Large intestine (tissue), 3 donors: ENCODE data around the gene ELP4. TPM values are rescaled to one million over a fixed set of nuclear protein-coding genes. Genes with fewer than 3 reads are reported as not detected.
"Not testable (repeated sequence)": the region's sequence is repeated elsewhere in the genome, so short reads cannot be mapped to it uniquely, and the experiment has no call there.

Experiments
- DNase-seq, 2 donors: peaks; one replicate each; pipeline versions ENCODE4 v3.0.0 to v3.0.0-alpha.2; 2013
- H3K27ac ChIP-seq: one replicate; pipeline ENCODE4 v1.5.1; 2013; ENCODE audit warnings: low read length
- H3K27me3 ChIP-seq: 2 replicates; pipeline ENCODE4 v1.6.1; 2013; ENCODE audit warnings: low read length; ENCODE audit not compliant: control insufficient read depth, insufficient read depth
- H3K36me3 ChIP-seq: 2 replicates; pipeline ENCODE4 v1.6.1; 2013; ENCODE audit warnings: low read length; ENCODE audit not compliant: control insufficient read depth, insufficient read depth
- H3K4me1 ChIP-seq: one replicate; pipeline ENCODE4 v1.6.1; 2013; ENCODE audit warnings: low read length; ENCODE audit not compliant: control insufficient read depth, insufficient read depth
- H3K4me3 ChIP-seq: one replicate; pipeline ENCODE4 v1.5.1; 2013; ENCODE audit warnings: low read length
- H3K9me3 ChIP-seq: one replicate; pipeline ENCODE4 v1.6.1; 2013; ENCODE audit warnings: mild to moderate bottlenecking, low read depth, low read length, moderate library complexity; ENCODE audit not compliant: control insufficient read depth
- WGBS: methylation state at CpG from one replicate; pipeline ENCODE4 v1.1.5; 2013; ENCODE audit warnings: low lambda C conversion rate; ENCODE audit not compliant: insufficient coverage; 5-methylcytosine and 5-hydroxymethylcytosine counted together
- polyA plus RNA-seq: library from polyadenylated mRNA; unstranded; fragments of 120-200 nt; gene quantifications from one replicate; pipeline ENCODE4 v1.2.1, GENCODE V29; 2013

Gene ELP4
- polyA plus RNA-seq, 1 donor = 14.4 TPM

DNA sequence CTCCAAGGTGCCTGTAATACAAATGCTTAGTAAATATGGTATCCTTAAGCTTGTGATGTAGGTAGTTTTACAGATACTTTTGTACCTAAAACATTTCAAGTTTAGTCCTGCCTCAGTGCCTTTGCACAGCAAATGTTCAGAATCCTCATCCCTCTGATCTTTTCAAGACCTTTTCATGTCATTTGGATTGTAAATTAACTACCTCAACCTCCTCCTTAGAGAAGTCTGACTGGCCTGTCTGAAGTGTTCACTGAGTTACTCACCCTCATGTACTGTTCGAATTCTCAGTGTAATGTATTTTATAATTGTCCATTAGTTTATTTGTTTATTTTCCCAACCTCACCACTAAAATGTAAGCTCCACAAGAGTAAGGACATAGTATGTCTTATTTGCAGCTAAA, 147.5 kb downstream of the ELP4 start:
- H3K4me3 ChIP-seq = no peak overlapping the region
- no peak for DNase-seq
- H3K27ac ChIP-seq = no peak overlapping the region
- no peaks in the 10 kb centered on the region for H3K4me1 ChIP-seq
- H3K27me3 ChIP-seq = no peaks in the 10 kb centered on the region
- no peaks in the 10 kb centered on the region for H3K36me3 ChIP-seq
- no peaks in the 10 kb centered on the region for H3K9me3 ChIP-seq
- WGBS = no CpG with 5 or more reads among the region's 1 CpG

DNA sequence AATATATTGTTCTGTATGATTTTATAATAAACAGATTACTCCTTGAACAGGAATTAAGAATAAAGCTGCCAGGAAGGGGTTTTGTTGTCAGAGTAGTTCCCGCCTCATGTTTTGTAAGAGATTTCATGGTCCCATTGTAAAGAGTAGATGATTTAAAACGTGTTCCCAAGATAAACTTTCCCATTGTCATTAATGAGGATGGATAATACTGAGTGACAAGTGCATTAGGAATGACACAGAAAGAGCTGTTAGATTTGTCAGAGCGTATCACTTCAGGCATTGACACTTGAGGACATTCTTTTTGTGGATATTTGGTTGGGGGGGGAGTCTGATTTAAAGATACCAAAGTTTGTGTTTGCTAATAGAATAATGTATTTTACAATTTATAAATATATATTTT, 154.6 kb downstream of the ELP4 start:
- no peaks in the 10 kb centered on the region for H3K9me3 ChIP-seq
- H3K27ac ChIP-seq = no peak overlapping the region
- no peaks in the 10 kb centered on the region for H3K36me3 ChIP-seq
- H3K27me3 ChIP-seq = no peaks in the 10 kb centered on the region
- no peaks in the 10 kb centered on the region for H3K4me1 ChIP-seq
- WGBS = 83% methylated on average over 1 of the region's 3 CpGs
- DNase-seq = no peak
- no peak overlapping the region for H3K4me3 ChIP-seq

DNA sequence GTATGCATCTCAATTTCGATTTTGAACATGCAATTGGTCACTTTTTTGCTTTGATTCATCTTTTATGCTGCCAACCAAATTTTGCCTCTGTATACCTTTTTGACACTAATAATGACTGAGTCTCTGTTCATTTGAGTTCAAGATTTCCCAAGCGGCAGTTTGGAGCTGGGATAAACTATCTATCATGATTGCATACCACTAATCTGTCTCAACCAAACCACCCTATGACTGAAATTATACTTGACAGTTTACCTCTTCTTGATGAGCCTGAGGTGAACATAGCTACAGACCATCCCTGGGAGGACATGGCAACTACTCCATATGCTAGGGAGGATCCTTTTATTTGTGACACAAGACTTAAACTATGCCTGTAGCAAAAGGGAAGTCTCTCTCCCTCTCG, 155.4 kb downstream of the ELP4 start:
- Histone ChIP-seq H3K4me3 (no peak overlapping the region), H3K36me3 (no peaks in the 10 kb centered on the region), H3K9me3 (no peaks in the 10 kb centered on the region), H3K27ac (no peak overlapping the region), H3K4me1 (no peaks in the 10 kb centered on the region), H3K27me3 (no peaks in the 10 kb centered on the region)
- no peak for DNase-seq
- 100% methylated on average over 1 of the region's 3 CpGs for WGBS

DNA sequence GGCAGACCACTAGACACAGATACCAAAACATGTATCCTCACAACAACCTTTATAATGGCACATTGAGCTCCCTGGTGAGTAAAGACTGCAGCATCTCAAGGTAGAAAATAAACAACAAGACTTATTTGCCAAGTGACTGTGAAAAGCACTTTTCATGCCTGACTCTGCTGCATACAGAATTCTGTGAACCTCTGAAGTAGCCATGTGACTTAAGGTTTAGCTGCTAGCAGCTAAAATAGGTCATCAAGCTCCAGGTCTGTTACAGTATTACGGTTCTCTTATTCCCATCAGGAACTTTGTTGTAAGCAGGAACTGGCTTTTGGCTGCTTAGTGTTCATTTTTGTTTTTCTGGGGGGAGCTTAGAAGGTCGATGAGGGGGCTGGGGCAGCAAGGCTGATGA, 162.1 kb downstream of the ELP4 start:
- H3K27me3 ChIP-seq = no peaks in the 10 kb centered on the region
- H3K9me3 ChIP-seq = no peaks in the 10 kb centered on the region
- H3K4me1 ChIP-seq = no peaks in the 10 kb centered on the region
- H3K36me3 ChIP-seq = no peaks in the 10 kb centered on the region
- no peak overlapping the region for H3K27ac ChIP-seq
- no peak overlapping the region for H3K4me3 ChIP-seq
- no peak for DNase-seq
- no CpG with 5 or more reads among the region's 2 CpGs for WGBS

DNA sequence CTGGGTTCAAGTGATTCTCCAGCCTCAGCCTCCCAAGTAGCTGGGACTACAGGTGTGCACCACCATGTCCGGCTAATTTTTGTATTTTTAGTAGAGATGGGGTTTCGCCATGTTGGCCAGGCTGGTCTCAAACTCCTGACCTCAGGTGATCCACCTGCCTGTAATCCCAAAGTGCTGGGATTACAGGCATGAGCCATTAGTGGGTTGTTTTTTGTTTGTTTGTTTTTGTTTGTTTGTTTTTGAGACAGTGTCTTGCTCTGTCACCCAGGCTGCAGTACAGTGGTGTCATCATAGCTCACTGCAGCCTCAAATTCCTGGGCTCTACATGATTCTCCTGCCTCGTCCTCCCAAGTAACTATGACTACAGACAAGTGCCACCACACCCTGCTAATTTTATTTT, 163.5 kb downstream of the ELP4 start:
- not testable (repeated sequence) for H3K27ac ChIP-seq, H3K27me3 ChIP-seq, H3K4me3 ChIP-seq, H3K4me1 ChIP-seq, H3K36me3 ChIP-seq, DNase-seq, H3K9me3 ChIP-seq
- WGBS = no CpG with 5 or more reads among the region's 3 CpGs

DNA sequence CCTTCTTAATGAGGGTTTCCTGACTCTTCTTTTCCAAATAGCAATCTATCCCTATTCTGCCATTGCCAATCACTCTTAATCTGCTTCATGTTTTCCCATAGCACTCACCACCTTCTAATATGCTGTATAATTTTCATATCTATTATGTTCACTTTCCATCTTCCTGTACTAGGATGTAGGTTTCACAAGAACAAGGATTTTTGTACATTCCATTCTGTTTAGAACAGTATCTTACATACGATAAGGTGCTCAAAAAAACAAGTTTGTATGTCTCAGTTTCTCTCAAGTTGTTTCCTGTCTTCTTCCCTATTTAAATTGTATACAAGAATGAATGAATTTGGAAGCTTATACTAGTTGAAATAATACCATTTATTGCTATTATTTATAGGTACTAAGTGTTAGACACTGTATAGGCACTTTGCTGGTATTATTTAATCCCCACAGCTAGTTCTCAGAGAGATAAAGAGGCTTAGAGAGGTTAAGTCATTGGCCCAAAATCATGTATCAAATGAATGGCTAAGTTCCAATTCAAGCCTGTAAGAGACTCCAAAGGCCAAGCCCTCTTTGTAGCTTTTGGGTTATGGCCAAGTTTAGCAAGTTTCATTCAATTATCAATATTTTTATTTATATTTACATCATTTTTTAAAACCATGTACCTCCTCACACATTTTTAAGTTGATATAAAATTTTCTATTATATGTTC, 166.9 kb downstream of the ELP4 start:
- Histone ChIP-seq H3K36me3 (no peaks in the 10 kb centered on the region), H3K9me3 (no peaks in the 10 kb centered on the region), H3K4me1 (no peaks in the 10 kb centered on the region), H3K4me3 (no peak overlapping the region), H3K27ac (no peak overlapping the region), H3K27me3 (no peaks in the 10 kb centered on the region)
- WGBS = no CpG with 5 or more reads among the region's 1 CpG
- no peak for DNase-seq

DNA sequence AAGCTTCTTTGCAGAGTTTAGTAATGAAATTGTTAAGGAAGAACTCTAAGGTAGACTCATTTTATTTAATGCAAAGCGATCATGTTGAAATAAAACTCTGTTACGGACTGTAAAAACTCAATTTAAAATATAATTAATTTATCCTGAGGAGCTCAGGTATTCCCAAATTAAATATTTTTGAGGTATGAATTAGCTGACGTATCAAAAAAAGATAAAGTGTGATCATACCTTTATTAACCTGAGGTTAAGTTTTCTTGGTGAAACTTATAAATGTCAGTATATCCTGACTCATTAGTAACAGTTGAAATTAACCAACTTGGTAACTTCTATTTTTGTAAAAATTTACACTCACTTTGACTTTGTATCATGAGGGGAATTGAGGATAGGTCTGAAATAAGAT, 171.2 kb downstream of the ELP4 start:
- 90% methylated on average over 3 of the region's 3 CpGs for WGBS
- no peak for DNase-seq
- H3K4me3 ChIP-seq = no peak overlapping the region
- no peaks in the 10 kb centered on the region for H3K36me3 ChIP-seq
- no peaks in the 10 kb centered on the region for H3K4me1 ChIP-seq
- no peak overlapping the region for H3K27ac ChIP-seq
- no peaks in the 10 kb centered on the region for H3K27me3 ChIP-seq
- no peaks in the 10 kb centered on the region for H3K9me3 ChIP-seq

DNA sequence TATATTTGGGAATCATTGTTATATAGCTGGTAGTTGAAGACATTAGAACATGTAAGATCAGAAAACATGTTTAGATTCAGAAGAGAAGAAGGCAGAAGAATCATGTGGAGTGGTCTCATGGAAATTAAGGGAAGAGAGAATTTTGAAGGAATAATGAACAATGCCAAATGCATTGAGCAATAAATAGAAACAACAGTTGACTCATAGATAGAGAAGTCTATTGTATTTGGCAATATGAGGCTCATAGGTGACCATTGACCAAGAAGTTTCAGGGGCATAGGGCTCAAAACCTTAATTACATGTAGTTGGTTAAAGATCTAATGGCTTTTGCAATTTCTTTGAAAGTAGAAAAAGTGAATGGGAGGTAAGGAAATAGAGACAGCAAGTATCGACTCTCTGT, 177.7 kb downstream of the ELP4 start:
- no peak for DNase-seq
- 100% methylated on average over 1 of the region's 1 CpG for WGBS
- no peaks in the 10 kb centered on the region for H3K36me3 ChIP-seq
- no peaks in the 10 kb centered on the region for H3K27me3 ChIP-seq
- no peaks in the 10 kb centered on the region for H3K4me1 ChIP-seq
- H3K4me3 ChIP-seq = no peak overlapping the region
- no peak overlapping the region for H3K27ac ChIP-seq
- H3K9me3 ChIP-seq = no peaks in the 10 kb centered on the region

DNA sequence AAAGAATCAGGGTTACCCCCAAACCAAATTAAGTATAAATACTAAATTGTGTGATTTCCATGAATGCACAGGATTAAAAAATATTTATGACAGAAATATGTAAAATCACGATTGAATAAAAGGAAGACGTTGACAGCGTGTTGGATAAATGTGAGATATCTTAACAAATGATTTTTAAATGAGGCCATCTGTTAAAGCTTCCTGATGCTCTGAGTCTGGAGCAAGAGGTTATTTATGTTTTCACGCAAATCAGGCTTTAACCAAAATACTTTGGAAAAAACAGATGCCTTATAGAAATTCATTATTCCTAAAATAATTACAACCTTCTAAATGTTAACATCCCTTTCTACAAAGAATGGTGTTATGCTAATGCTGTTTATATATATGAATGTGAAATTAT, 178.3 kb downstream of the ELP4 start:
- H3K27ac ChIP-seq = no peak overlapping the region
- H3K27me3 ChIP-seq = no peaks in the 10 kb centered on the region
- DNase-seq = no peak
- H3K36me3 ChIP-seq = no peaks in the 10 kb centered on the region
- H3K9me3 ChIP-seq = no peaks in the 10 kb centered on the region
- H3K4me1 ChIP-seq = no peaks in the 10 kb centered on the region
- WGBS = 94% methylated on average over 4 of the region's 4 CpGs
- H3K4me3 ChIP-seq = no peak overlapping the region

DNA sequence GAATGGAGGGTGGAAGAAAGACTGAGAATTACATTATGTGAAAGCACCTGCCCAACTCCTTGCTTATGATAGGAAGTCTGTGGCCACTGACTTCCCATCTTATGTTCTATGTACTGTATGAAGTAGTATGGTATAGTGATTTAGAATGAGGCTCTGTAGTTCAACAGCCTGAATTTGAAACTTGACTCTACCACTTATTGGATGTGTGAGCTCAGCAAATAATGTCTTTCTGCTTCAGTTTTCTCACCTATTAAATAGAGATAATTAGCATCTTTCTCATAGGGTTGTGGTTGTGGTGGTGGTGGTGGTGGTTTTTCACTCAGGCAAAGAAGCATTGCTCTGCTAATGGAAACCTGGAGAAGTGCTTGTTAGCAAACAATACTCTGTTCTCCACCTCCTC, 180.0 kb downstream of the ELP4 start:
- Histone ChIP-seq H3K4me1 (no peaks in the 10 kb centered on the region), H3K4me3 (no peak overlapping the region), H3K27ac (no peak overlapping the region), H3K36me3 (no peaks in the 10 kb centered on the region), H3K9me3 (no peaks in the 10 kb centered on the region), H3K27me3 (no peaks in the 10 kb centered on the region)
- DNase-seq = no peak

DNA sequence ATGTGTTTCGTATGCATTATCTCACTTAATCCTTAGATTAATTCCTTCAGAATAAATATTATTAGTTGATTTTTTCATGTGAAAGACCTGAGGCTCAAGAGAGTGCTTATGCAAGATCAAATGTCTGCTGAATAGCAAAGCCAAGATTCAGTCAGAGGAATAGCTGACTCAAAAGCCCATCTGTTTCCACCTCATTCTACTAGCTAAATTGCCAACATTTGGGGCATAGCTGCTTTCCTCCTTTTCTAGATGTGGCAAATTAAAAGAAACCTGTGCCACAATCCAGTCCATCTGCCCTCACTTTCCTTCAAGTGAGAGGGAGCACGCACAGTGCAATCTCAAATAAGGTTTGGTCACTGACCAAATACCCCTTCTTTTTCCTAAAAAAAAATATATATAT, 180.5 kb downstream of the ELP4 start:
- Histone ChIP-seq H3K27me3 (no peaks in the 10 kb centered on the region), H3K36me3 (no peaks in the 10 kb centered on the region), H3K9me3 (no peaks in the 10 kb centered on the region), H3K4me3 (no peak overlapping the region), H3K4me1 (no peaks in the 10 kb centered on the region), H3K27ac (no peak overlapping the region)
- WGBS = 100% methylated on average over 1 of the region's 2 CpGs
- no peak for DNase-seq
